HepG2 (cell line): ENCODE measurements around the gene ZDHHC14. TPM values are rescaled to one million over a fixed set of nuclear protein-coding genes. Genes with fewer than 3 reads are reported as not detected.

Source experiments
- ATM ChIP-seq: fragments of 450-650 bp; IDR thresholded peaks from 2 replicates; pipeline ENCODE4 v1.7.1; 2017; ENCODE audit warnings: mild to moderate bottlenecking, borderline replicate concordance
- CBFB ChIP-seq: sonication (generic); formaldehyde crosslinking; IDR thresholded peaks from 2 replicates; pipeline ENCODE4 v1.4.0; 2020; ENCODE audit warnings: missing genetic modification reagents
- CENPT ChIP-seq: sonication (generic); formaldehyde crosslinking; IDR thresholded peaks from 2 replicates; pipeline ENCODE4 v1.8.0; 2022; ENCODE audit warnings: low read depth, mild to moderate bottlenecking, moderate library complexity, missing genetic modification reagents
- GABPB1 ChIP-seq: IDR thresholded peaks from 2 replicates; pipeline ENCODE4 v1.6.1; 2016; ENCODE audit warnings: mild to moderate bottlenecking, missing genetic modification reagents, moderate library complexity, missing compliant biosample characterization
- MIER2 ChIP-seq: IDR thresholded peaks from 2 replicates; pipeline ENCODE4 v1.6.1; 2016; ENCODE audit warnings: missing biosample characterization, missing genetic modification reagents
- NCOA5 ChIP-seq: sonication (generic); formaldehyde crosslinking; IDR thresholded peaks from 2 replicates; pipeline ENCODE4 v1.4.0; 2020; ENCODE audit warnings: missing genetic modification reagents
- NR2F2 ChIP-seq: IDR thresholded peaks from 2 replicates; pipeline ENCODE4 v1.6.1; 2012; ENCODE audit warnings: low read depth, inconsistent platforms, borderline replicate concordance
- SRSF4 ChIP-seq: fragments of 200-400 bp; formaldehyde crosslinking; IDR thresholded peaks from one replicate; pipeline ENCODE4 v1.6.1; 2018; ENCODE audit warnings: mild to moderate bottlenecking, low read depth, low read length, moderate library complexity; ENCODE audit not compliant: poor library complexity, severe bottlenecking
- TAF1 ChIP-seq: sonication (generic); formaldehyde crosslinking; IDR thresholded peaks from 2 replicates; pipeline ENCODE4 v1.4.0; 2020; ENCODE audit warnings: missing genetic modification reagents
- ZC3H4 ChIP-seq: sonication (generic); formaldehyde crosslinking; IDR thresholded peaks from 2 replicates; pipeline ENCODE4 v1.4.0; 2020; ENCODE audit warnings: missing genetic modification reagents, borderline replicate concordance
- ZNF296 ChIP-seq: sonication (generic); formaldehyde crosslinking; conservative IDR thresholded peaks from 2 replicates; pipeline ENCODE4 v1.5.0; 2020; ENCODE audit warnings: mild to moderate bottlenecking, missing genetic modification reagents
- ZNF30 ChIP-seq: sonication (generic); formaldehyde crosslinking; IDR thresholded peaks from 2 replicates; pipeline ENCODE4 v1.5.0; 2020; ENCODE audit warnings: mild to moderate bottlenecking, missing genetic modification reagents
- ZNF563 ChIP-seq: sonication (generic); formaldehyde crosslinking; IDR thresholded peaks from 2 replicates; pipeline ENCODE4 v1.8.0; 2022; ENCODE audit warnings: mild to moderate bottlenecking, moderate library complexity, missing genetic modification reagents
- ZSCAN30 ChIP-seq: sonication (generic); formaldehyde crosslinking; IDR thresholded peaks from 2 replicates; pipeline ENCODE4 v1.5.0; 2020; ENCODE audit warnings: mild to moderate bottlenecking, missing genetic modification reagents
- polyA plus RNA-seq, 8 experiments: library from polyadenylated mRNA; depleted of rRNA in 3 of 8; stranded (reverse) in 7 of 8; unstranded in 1 of 8; fragments of >200 nt; fragmentation: Illumina TruSeq in 4 of 8; extraction: Trizol in 4 of 8; gene quantifications; 2 replicates each; pipeline versions ENCODE4 v1.2.1 to v1.2.3, GENCODE V29; 2011 to 2016; ENCODE audit warnings: low read depth in 4 of 8, missing spikeins in 1 of 8, mixed read lengths in 1 of 8; ENCODE audit not compliant: insufficient read depth in 1 of 8
- total RNA-seq, 5 experiments: library from RNA; depleted of rRNA; stranded (reverse); fragments of >200 nt; fragmentation: Illumina TruSeq; extraction: Trizol; gene quantifications; 2 replicates each; pipeline ENCODE4 v1.2.3, GENCODE V29; 2016; ENCODE audit warnings: low read depth in 1 of 5
- TF ChIP-seq, protein P1 (sequence below): sonication (generic); formaldehyde crosslinking; IDR thresholded peaks from 2 replicates; pipeline ENCODE4 v1.9.0; 2021; ENCODE audit warnings: mild to moderate bottlenecking, missing genetic modification reagents
- TF ChIP-seq, protein P2 (sequence below): sonication (generic); formaldehyde crosslinking; IDR thresholded peaks from 2 replicates; pipeline ENCODE4 v1.8.0; 2022; ENCODE audit warnings: missing genetic modification reagents, mild to moderate bottlenecking, borderline replicate concordance
- TF ChIP-seq, protein P3 (sequence below): sonication (generic); formaldehyde crosslinking; IDR thresholded peaks from 2 replicates; pipeline ENCODE4 v1.4.0; 2020; ENCODE audit warnings: mild to moderate bottlenecking, missing genetic modification reagents, borderline replicate concordance
- TF ChIP-seq, protein P4 (sequence below): sonication (generic); formaldehyde crosslinking; IDR thresholded peaks from 2 replicates; pipeline ENCODE4 v1.5.1; 2020; ENCODE audit warnings: missing genetic modification reagents, mild to moderate bottlenecking, borderline replicate concordance

ZDHHC14 gene
- total and polyA plus RNA-seq, 2 of the 13 experiments (the other 11 are each of a cell fraction or from before 2014, with no cell fraction given) = 3.7 to 9.5 TPM

- TF ChIP-seq ZNF563 (no peak), ZNF296 (CRISPR knock-in tag) (no peak), ZC3H4 (CRISPR knock-in tag) (no peak), CBFB (CRISPR knock-in tag) (0 out of 2 replicates have a peak, but pooled peaks have one; percentile 30), SRSF4 (no peak), TAF1 (CRISPR knock-in tag) (no peak), NCOA5 (no peak), CENPT (CRISPR knock-in tag) (no peak), ZSCAN30 (CRISPR knock-in tag) (peak; percentile 77; the same call in 1 of the 2 replicates), ATM (peak; percentile 80; the same call in 1 of the 2 replicates), ZNF30 (CRISPR knock-in tag) (no peak), MIER2 (CRISPR knock-in tag) (no peak), NR2F2 (0 out of 2 replicates have a peak, but pooled peaks have one; percentile 17), GABPB1 (CRISPR knock-in tag) (no peak)
- TF ChIP-seq, protein P1, sequence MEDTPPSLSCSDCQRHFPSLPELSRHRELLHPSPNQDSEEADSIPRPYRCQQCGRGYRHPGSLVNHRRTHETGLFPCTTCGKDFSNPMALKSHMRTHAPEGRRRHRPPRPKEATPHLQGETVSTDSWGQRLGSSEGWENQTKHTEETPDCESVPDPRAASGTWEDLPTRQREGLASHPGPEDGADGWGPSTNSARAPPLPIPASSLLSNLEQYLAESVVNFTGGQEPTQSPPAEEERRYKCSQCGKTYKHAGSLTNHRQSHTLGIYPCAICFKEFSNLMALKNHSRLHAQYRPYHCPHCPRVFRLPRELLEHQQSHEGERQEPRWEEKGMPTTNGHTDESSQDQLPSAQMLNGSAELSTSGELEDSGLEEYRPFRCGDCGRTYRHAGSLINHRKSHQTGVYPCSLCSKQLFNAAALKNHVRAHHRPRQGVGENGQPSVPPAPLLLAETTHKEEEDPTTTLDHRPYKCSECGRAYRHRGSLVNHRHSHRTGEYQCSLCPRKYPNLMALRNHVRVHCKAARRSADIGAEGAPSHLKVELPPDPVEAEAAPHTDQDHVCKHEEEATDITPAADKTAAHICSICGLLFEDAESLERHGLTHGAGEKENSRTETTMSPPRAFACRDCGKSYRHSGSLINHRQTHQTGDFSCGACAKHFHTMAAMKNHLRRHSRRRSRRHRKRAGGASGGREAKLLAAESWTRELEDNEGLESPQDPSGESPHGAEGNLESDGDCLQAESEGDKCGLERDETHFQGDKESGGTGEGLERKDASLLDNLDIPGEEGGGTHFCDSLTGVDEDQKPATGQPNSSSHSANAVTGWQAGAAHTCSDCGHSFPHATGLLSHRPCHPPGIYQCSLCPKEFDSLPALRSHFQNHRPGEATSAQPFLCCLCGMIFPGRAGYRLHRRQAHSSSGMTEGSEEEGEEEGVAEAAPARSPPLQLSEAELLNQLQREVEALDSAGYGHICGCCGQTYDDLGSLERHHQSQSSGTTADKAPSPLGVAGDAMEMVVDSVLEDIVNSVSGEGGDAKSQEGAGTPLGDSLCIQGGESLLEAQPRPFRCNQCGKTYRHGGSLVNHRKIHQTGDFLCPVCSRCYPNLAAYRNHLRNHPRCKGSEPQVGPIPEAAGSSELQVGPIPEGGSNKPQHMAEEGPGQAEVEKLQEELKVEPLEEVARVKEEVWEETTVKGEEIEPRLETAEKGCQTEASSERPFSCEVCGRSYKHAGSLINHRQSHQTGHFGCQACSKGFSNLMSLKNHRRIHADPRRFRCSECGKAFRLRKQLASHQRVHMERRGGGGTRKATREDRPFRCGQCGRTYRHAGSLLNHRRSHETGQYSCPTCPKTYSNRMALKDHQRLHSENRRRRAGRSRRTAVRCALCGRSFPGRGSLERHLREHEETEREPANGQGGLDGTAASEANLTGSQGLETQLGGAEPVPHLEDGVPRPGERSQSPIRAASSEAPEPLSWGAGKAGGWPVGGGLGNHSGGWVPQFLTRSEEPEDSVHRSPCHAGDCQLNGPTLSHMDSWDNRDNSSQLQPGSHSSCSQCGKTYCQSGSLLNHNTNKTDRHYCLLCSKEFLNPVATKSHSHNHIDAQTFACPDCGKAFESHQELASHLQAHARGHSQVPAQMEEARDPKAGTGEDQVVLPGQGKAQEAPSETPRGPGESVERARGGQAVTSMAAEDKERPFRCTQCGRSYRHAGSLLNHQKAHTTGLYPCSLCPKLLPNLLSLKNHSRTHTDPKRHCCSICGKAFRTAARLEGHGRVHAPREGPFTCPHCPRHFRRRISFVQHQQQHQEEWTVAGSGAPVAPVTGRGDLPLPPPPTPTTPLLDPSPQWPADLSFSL (CRISPR knock-in tag) = no peak
- TF ChIP-seq, protein P2, sequence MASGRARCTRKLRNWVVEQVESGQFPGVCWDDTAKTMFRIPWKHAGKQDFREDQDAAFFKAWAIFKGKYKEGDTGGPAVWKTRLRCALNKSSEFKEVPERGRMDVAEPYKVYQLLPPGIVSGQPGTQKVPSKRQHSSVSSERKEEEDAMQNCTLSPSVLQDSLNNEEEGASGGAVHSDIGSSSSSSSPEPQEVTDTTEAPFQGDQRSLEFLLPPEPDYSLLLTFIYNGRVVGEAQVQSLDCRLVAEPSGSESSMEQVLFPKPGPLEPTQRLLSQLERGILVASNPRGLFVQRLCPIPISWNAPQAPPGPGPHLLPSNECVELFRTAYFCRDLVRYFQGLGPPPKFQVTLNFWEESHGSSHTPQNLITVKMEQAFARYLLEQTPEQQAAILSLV = no peak
- TF ChIP-seq, protein P3, sequence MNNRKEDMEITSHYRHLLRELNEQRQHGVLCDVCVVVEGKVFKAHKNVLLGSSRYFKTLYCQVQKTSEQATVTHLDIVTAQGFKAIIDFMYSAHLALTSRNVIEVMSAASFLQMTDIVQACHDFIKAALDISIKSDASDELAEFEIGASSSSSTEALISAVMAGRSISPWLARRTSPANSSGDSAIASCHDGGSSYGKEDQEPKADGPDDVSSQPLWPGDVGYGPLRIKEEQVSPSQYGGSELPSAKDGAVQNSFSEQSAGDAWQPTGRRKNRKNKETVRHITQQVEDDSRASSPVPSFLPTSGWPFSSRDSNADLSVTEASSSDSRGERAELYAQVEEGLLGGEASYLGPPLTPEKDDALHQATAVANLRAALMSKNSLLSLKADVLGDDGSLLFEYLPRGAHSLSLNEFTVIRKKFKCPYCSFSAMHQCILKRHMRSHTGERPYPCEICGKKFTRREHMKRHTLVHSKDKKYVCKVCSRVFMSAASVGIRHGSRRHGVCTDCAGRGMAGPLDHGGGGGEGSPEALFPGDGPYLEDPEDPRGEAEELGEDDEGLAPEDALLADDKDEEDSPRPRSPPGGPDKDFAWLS (CRISPR knock-in tag) = no peak
- TF ChIP-seq, protein P4, sequence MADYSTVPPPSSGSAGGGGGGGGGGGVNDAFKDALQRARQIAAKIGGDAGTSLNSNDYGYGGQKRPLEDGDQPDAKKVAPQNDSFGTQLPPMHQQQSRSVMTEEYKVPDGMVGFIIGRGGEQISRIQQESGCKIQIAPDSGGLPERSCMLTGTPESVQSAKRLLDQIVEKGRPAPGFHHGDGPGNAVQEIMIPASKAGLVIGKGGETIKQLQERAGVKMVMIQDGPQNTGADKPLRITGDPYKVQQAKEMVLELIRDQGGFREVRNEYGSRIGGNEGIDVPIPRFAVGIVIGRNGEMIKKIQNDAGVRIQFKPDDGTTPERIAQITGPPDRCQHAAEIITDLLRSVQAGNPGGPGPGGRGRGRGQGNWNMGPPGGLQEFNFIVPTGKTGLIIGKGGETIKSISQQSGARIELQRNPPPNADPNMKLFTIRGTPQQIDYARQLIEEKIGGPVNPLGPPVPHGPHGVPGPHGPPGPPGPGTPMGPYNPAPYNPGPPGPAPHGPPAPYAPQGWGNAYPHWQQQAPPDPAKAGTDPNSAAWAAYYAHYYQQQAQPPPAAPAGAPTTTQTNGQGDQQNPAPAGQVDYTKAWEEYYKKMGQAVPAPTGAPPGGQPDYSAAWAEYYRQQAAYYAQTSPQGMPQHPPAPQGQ (CRISPR knock-in tag) = no peak
Measured at GRCh38 chr6:157667211-157668008, 286.4 kb downstream of the ZDHHC14 start (continued).
